22Rv1 (cell line): Measurements from ENCODE around the gene LSM5.
"Not testable (repeated sequence)": the region's sequence is repeated elsewhere in the genome, so short reads cannot be mapped to it uniquely, and the experiment has no call there.

Experiments used
- H3K27ac ChIP-seq: fragments of 450-650 bp; 2 replicates; pipeline ENCODE4 v1.5.1; 2017
- ZFX ChIP-seq: fragments of 450-650 bp; IDR thresholded peaks from 2 replicates; pipeline ENCODE4 v1.6.1; 2017; ENCODE audit warnings: antibody characterized with exemption, borderline replicate concordance
- TF ChIP-seq, protein P1 (sequence below): fragments of 450-650 bp; IDR thresholded peaks from 2 replicates; pipeline ENCODE4 v1.5.1; 2017; ENCODE audit warnings: mild to moderate bottlenecking

The LSM5 gene

DNA sequence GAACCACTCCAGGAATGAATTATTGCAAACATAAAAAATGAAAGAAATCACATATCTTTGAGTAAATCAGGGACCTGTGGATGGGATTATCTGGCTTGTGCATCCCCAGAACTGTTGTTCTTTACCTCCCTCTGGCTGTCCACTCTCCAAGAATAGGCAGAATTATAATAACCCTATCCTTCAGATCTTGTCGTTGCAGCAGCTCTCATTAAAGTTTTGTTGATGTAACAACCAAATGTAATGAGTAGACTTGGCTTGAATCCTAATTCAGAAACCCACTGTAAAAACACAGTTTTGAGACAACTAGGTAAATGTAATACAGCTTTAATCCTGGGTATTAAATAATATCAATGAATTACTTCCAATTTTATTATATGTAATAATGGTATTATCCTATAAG lies 16.2 kb downstream of the LSM5 start:
- no peak overlapping the region for H3K27ac ChIP-seq
- TF ChIP-seq, protein P1, sequence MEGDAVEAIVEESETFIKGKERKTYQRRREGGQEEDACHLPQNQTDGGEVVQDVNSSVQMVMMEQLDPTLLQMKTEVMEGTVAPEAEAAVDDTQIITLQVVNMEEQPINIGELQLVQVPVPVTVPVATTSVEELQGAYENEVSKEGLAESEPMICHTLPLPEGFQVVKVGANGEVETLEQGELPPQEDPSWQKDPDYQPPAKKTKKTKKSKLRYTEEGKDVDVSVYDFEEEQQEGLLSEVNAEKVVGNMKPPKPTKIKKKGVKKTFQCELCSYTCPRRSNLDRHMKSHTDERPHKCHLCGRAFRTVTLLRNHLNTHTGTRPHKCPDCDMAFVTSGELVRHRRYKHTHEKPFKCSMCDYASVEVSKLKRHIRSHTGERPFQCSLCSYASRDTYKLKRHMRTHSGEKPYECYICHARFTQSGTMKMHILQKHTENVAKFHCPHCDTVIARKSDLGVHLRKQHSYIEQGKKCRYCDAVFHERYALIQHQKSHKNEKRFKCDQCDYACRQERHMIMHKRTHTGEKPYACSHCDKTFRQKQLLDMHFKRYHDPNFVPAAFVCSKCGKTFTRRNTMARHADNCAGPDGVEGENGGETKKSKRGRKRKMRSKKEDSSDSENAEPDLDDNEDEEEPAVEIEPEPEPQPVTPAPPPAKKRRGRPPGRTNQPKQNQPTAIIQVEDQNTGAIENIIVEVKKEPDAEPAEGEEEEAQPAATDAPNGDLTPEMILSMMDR: no peak
- TF ChIP-seq ZFX: no peak

DNA sequence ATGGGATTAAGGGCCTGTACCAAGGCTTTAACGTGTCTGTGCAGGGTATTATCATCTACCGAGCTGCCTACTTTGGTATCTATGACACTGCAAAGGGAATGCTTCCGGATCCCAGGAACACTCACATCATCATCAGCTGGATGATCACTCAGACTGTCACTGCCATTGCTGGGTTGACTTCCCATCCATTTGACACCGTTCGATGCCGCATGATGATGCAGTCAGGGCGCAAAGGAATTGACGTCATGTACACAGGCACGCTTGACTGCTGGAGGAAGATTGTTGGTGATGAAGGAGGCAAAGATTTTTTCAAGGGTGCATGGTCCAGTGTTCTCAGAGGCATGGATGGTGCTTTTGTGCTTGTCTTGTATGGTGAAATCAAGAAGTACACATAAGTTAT lies 18.2 kb downstream of the LSM5 start:
- H3K27ac ChIP-seq: no peak overlapping the region
- TF ChIP-seq, protein P1: no peak
- no peak for TF ChIP-seq ZFX

DNA sequence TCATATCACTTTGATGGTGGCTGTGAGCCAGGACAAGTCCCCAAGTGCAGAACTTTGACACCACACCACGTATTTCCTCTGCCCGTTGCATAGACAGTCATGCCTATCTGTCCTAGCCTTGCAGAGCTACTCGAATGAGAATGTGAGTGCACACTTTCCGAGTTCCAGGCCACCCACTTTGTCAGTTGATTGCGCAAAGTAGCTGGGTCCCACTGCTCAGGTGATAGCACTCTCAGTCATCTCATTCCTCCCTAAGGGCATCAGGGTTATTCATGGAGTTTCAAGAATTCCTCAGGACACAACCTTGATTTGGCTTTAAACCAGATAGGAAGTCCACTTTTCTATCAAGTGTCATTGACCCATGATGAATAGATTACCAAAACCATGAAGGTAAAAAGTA lies 19.3 kb downstream of the LSM5 start:
- H3K27ac ChIP-seq: no peak overlapping the region
- no peak for TF ChIP-seq ZFX
- TF ChIP-seq, protein P1: no peak

DNA sequence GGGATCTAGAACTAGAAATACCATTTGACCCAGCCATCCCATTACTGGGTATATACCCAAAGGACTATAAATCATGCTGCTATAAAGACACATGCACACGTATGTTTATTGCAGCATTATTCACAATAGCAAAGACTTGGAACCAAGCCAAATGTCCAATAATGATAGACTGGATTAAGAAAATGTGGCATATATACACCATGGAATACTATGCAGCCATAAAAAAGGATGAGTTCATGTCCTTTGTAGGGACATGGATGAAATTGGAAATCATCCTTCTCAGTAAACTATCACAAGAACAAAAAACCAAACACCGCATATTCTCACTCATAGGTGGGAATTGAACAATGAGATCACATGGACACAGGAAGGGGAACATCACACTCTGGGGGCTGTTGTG lies 20.2 kb downstream of the LSM5 start:
- H3K27ac ChIP-seq: not testable (repeated sequence)

DNA sequence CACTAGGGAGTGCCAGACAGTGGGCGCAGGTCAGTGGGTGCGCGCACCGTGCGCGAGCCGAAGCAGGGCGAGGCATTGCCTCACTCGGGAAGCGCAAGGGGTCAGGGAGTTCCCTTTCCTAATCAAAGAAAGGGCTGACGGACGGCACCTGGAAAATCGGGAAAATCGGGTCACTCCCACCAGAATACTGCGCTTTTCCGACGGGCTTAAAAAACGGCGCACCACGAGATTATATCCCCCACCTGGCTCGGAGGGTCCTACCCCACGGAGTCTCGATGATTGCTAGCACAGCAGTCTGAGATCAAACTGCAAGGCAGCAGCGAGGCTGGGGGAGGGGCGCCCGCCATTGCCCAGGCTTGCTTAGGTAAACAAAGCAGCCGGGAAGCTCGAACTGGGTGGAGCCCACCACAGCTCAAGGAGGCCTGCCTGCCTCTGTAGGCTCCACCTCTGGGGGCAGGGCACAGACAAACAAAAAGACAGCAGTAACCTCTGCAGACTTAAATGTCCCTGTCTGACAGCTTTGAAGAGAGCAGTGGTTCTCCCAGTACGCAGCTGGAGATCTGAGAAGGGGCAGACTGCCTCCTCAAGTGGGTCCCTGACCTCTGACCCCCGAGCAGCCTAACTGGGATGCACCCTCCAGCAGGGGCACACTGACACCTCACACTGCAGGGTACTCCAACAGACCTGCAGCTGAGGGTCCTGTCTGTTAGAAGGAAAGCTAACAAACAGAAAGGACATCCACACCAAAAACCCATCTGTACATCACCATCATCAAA lies 25.4 kb downstream of the LSM5 start:
- H3K27ac ChIP-seq: not testable (repeated sequence)

DNA sequence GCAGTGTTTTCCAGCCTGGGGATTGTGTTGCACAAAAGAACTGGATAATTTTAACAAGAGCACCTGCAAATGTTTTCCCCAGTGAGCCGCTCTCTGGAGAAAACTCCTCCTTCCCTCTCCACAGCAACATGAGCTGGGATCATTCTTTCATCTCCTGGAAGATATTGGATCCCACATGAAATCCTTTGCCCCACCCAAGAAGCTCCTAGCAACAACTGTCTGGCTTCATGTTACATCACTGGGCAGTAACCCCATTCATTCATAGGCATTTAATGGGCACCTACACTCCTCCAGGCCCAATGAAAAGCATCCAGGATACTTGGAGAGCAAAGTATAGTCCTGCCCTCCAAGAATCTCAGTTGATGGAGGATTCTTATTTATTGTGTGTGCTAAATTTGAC lies 27.2 kb downstream of the LSM5 start:
- TF ChIP-seq, protein P1: no peak
- TF ChIP-seq ZFX: no peak

DNA sequence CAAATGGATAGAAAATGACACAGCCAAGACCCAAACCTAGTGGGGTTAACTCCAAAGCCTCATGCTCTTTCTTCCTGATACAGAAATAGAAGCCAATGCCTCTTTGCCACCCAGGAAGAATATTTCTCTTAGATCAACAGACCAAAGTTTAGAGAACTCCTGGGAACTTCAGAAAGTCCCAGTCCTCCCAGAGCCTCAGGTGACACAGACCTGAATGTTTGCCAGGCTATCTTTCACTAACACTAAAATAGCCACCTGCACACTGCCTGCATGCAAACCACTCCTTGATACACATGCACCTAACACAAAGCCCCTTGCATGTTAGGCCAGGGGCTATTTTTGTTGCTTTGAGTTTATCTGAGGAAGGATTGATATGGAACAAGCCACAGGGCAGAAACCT lies 27.7 kb downstream of the LSM5 start:
- H3K27ac ChIP-seq: no peak overlapping the region
- no peak for TF ChIP-seq ZFX
- TF ChIP-seq, protein P1: no peak

More for the DNA sequence above, 27.2 kb downstream of the LSM5 start:
- H3K27ac ChIP-seq: no peak overlapping the region

DNA sequence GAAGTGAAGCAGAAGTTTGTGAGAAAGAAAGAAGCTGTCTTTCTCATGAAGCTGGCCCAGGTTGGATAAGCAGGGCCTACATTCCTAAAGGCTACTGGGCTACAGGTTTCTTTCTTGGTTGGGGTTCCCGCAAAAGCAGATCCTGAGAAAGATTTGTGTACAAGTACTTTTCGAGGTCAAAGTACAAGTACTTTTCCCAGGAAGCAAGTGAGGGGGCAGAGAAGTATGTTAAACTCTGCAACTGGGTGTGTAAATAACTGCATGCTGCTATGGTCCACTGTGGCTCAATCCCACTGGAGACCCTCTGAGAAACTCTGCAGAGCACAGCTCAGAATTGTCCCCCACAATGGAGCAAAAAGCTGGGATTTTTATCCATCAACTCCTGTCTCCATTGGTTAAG lies 28.7 kb downstream of the LSM5 start:
- no peak overlapping the region for H3K27ac ChIP-seq

More for the DNA sequence above, 28.7 kb downstream of the LSM5 start:
- TF ChIP-seq, protein P1: no peak
